ENCODE results near the gene MAEA. TPM values are rescaled to one million over a fixed set of nuclear protein-coding genes. Genes with fewer than 3 reads are reported as not detected.

The MAEA gene
- total and polyA plus RNA-seq, 10 of the 15 experiments (the other 5 are each of a cell fraction or from before 2014, with no cell fraction given) = 3.6 to 67.1 (median 54.6) TPM

DNA sequence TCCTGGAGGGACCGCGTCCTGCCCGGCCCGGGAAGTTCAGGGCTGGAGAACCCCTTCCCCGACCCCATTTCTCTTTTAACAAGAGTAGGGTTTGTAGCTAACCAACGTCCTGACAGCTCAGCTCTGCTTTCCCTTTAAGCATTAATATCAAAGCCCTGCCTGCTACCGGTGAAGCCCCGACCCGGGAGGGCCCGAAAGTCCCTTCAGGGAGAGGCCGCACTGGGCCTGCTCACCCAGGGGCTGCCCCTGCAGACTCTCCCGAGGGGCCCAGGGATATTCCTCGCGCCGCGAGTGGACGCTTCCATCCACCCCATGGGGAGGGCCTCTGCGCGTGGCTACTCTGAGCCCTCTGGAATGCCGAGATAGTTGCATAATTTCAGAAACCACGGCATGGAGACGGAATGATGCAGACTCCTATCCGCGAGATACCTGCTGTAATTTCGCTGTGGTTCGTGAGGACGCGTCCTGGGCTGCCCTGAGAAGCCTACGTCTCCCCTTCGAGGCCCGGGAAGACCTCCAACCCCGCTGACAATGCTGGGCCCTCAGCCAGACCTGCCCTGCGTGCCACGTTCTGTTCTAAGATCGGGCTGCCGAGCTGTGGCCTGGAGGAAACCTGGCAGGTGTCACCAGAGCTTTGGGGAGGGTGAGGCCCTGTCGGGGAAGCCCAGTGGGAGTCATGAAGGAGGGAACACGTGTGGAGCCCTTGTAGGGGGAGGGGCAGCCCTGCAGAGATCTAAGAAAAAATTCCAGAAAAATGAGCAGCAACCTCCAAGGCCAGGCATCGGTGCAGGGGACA lies 39.8 kb upstream of the MAEA start (continued):
- peak; percentile 49; the same call in 1 of the 2 replicates for TF ChIP-seq FOXK2 (IDR thresholded peaks at IDR 0.05)
- 0 out of 2 replicates have a peak, but pooled peaks have one; percentile 2 for TF ChIP-seq RCOR1 (conservative IDR thresholded peaks at IDR 0.05; ENCODE audit: low read depth, low read length)
- no peak for TF ChIP-seq ZNF217 (IDR thresholded peaks at IDR 0.05)
- TF ChIP-seq BCLAF1 (IDR thresholded peaks at IDR 0.05) = peak; percentile 68; the same call in 1 of the 2 replicates
- TF ChIP-seq NR2C1 (IDR thresholded peaks at IDR 0.05) = no peak
- TF ChIP-seq, protein P1, sequence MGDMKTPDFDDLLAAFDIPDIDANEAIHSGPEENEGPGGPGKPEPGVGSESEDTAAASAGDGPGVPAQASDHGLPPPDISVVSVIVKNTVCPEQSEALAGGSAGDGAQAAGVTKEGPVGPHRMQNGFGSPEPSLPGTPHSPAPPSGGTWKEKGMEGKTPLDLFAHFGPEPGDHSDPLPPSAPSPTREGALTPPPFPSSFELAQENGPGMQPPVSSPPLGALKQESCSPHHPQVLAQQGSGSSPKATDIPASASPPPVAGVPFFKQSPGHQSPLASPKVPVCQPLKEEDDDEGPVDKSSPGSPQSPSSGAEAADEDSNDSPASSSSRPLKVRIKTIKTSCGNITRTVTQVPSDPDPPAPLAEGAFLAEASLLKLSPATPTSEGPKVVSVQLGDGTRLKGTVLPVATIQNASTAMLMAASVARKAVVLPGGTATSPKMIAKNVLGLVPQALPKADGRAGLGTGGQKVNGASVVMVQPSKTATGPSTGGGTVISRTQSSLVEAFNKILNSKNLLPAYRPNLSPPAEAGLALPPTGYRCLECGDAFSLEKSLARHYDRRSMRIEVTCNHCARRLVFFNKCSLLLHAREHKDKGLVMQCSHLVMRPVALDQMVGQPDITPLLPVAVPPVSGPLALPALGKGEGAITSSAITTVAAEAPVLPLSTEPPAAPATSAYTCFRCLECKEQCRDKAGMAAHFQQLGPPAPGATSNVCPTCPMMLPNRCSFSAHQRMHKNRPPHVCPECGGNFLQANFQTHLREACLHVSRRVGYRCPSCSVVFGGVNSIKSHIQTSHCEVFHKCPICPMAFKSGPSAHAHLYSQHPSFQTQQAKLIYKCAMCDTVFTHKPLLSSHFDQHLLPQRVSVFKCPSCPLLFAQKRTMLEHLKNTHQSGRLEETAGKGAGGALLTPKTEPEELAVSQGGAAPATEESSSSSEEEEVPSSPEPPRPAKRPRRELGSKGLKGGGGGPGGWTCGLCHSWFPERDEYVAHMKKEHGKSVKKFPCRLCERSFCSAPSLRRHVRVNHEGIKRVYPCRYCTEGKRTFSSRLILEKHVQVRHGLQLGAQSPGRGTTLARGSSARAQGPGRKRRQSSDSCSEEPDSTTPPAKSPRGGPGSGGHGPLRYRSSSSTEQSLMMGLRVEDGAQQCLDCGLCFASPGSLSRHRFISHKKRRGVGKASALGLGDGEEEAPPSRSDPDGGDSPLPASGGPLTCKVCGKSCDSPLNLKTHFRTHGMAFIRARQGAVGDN (IDR thresholded peaks at IDR 0.05) = peak; percentile 19; the same call in 1 of the 2 replicates
- 0 out of 2 replicates have a peak, but pooled peaks have one; percentile 12 for TF ChIP-seq NR2F1 (conservative IDR thresholded peaks at IDR 0.05)
- TF ChIP-seq HDGF (IDR thresholded peaks at IDR 0.05) = no peak
- peak; percentile 32; the same call in 1 of the 2 replicates for TF ChIP-seq ZBTB40 (IDR thresholded peaks at IDR 0.05; ENCODE audit: borderline replicate concordance)
- TF ChIP-seq IKZF2 (IDR thresholded peaks at IDR 0.05) = peak in 1 of 2 experiments; percentile 41; a peak in 1 of 4 replicates
- TF ChIP-seq NFXL1 (IDR thresholded peaks at IDR 0.05; ENCODE audit: borderline replicate concordance) = no peak
- peak; percentile 72; the same call in 1 of the 2 replicates for TF ChIP-seq NBN (IDR thresholded peaks at IDR 0.05)
- TF ChIP-seq CREM (IDR thresholded peaks at IDR 0.05; ENCODE audit: low read depth) = no peak
- TF ChIP-seq, protein P2, sequence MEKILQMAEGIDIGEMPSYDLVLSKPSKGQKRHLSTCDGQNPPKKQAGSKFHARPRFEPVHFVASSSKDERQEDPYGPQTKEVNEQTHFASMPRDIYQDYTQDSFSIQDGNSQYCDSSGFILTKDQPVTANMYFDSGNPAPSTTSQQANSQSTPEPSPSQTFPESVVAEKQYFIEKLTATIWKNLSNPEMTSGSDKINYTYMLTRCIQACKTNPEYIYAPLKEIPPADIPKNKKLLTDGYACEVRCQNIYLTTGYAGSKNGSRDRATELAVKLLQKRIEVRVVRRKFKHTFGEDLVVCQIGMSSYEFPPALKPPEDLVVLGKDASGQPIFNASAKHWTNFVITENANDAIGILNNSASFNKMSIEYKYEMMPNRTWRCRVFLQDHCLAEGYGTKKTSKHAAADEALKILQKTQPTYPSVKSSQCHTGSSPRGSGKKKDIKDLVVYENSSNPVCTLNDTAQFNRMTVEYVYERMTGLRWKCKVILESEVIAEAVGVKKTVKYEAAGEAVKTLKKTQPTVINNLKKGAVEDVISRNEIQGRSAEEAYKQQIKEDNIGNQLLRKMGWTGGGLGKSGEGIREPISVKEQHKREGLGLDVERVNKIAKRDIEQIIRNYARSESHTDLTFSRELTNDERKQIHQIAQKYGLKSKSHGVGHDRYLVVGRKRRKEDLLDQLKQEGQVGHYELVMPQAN (conservative IDR thresholded peaks at IDR 0.05) = no peak; the same call in 1 of the 2 replicates
- TF ChIP-seq POLR2AphosphoS5 (IDR thresholded peaks at IDR 0.05; ENCODE audit: low read length) = 0 out of 2 replicates have a peak, but pooled peaks have one; percentile 7
- TF ChIP-seq EP300 (IDR thresholded peaks at IDR 0.05; ENCODE audit: borderline replicate concordance in 1 of 2, control insufficient read depth in 1 of 2, low read depth in 2 of 2, low read length in 2 of 2) = no peak

Data from GM12878 (cell line).